C4-2B (cell line): ENCODE results near the gene VAV3.
"Not testable (repeated sequence)": the region's sequence is repeated elsewhere in the genome, so short reads cannot be mapped to it uniquely, and the experiment has no call there.

Experiments used
- H3K27ac ChIP-seq: fragments of 450-650 bp; 2 replicates; pipeline ENCODE4 v1.5.1; 2017
- CTCF ChIP-seq: fragments of 450-650 bp; conservative IDR thresholded peaks from 2 replicates; pipeline ENCODE4 v1.5.1; 2017; ENCODE audit warnings: mild to moderate bottlenecking
- ZFX ChIP-seq: fragments of 450-650 bp; IDR thresholded peaks from 2 replicates; pipeline ENCODE4 v1.6.1; 2017

VAV3 gene

GRCh38 chr1:107897438-107898345 is 67.3 kb downstream of the VAV3 start:
- no peak overlapping the region for H3K27ac ChIP-seq
- no peak for TF ChIP-seq CTCF
- TF ChIP-seq ZFX, result no peak

- H3K27ac ChIP-seq, result no peak overlapping the region
- no peak for TF ChIP-seq CTCF
- TF ChIP-seq ZFX, result no peak
Observed at GRCh38 chr1:107896936-107897335, 68.0 kb downstream of the VAV3 start.

GRCh38 chr1:107896401-107896800 is 68.6 kb downstream of the VAV3 start:
- TF ChIP-seq CTCF (no peak), ZFX (no peak)
- no peak overlapping the region for H3K27ac ChIP-seq

- no peak overlapping the region for H3K27ac ChIP-seq
Observed at GRCh38 chr1:107895403-107896191, 69.4 kb downstream of the VAV3 start.

GRCh38 chr1:107894605-107895004 is 70.4 kb downstream of the VAV3 start:
- TF ChIP-seq CTCF (no peak), ZFX (no peak)
- no peak overlapping the region for H3K27ac ChIP-seq

More at GRCh38 chr1:107895403-107896191, 69.4 kb downstream of the VAV3 start:
- TF ChIP-seq ZFX, result no peak

GRCh38 chr1:107893350-107893749 is 71.6 kb downstream of the VAV3 start:
- H3K27ac ChIP-seq, result not testable (repeated sequence)

- no peak for TF ChIP-seq ZFX
- TF ChIP-seq CTCF, result no peak
- no peak overlapping the region for H3K27ac ChIP-seq
Observed at GRCh38 chr1:107889524-107889923, 75.5 kb downstream of the VAV3 start.

- TF ChIP-seq ZFX (no peak), CTCF (no peak)
- no peak overlapping the region for H3K27ac ChIP-seq
Observed at GRCh38 chr1:107883562-107883961, 81.4 kb downstream of the VAV3 start.
